Measurements from ENCODE around the gene RBMS1.

Gene RBMS1

DNA sequence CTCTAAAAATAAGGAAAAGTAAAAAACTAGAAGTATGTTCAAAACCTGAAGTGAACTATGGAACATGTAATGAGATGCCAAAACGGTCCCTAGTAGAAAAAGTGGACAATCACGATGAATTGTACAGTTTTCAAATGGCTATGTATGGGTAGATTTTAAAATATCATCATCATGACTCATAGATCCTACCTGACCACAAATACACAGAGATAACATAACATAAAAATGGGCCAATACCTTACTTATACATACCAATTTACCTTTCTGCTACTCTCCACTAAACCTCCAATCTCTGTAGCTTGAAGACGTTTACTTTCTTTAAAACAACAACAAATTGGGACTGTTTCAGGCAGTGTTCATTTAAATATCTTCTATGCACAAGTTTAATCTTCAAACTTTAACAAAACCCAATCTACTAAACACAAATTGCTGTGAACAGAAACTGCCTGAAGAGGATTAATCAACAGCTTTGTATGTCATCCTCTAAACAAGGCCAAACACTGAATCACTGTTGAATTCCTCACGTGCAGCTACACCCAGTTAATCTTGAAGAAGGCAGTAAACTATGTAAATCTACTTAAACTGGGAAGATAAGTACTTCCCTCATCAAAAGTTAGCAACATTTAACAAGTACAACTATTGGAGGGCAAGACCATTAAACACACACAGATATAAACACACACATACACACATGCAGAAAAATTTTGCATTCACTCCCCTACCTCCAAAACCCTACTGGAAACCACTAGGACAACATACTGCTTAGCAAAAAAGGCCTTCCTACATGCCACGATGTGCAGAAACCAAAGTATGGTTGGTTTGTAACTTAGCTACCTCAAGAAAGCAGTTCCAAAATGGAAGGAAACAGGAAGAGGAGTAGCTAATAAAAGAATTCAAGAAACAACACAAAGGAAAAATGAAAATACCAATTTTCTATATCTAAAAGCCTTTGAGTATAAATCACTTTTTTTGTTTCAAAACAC is 90.3 kb downstream of the RBMS1 start:
- DNase-seq: peak; percentile 49
- in situ Hi-C loops (cut with HindIII; ENCODE audit: low pct_ligation_motif_present, low pct_unique_long_range_greater_than_20kb, low sequenced_read_pairs): no loop called here

DNA sequence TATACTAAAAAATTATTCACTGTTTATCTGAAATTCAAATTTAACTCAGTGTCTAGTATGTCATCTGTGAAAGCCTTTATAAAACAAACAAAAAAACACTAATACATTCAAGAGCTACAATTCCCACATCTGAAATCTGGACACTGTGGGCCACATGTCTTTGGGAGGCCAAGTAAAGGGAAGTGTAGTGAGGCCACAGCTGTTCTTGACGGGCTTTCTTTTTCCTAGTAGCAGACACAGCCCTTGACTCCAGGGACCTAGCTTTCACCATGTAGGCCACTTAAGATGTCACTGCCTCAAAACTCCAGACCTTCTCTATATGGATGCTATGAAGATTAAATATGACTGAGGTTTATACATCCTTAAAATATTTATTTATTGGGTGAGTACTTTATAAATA is 91.1 kb downstream of the RBMS1 start:
- DNase-seq: no peak
- in situ Hi-C loops (cut with HindIII; ENCODE audit: low pct_ligation_motif_present, low pct_unique_long_range_greater_than_20kb, low sequenced_read_pairs): no loop called here

DNA sequence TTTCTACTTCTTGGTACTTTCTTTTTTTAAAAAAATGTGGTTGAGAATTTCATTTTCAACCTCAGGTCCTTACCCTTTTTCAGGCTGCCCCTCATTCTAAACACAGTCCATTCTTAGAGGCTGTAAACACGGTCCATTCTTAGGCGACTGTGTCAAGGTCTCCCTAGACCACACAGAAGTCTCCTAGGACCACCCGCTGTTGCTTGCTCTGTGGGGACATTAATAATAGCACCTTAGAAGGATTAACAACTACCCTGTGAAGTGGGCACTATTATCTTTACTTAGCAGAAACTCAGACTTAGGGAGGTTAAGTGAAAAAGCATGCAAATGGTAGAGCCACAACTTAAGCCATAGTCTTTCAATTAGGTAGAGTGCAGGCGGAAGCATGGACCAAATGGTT is 91.7 kb downstream of the RBMS1 start:
- DNase-seq: no peak
- in situ Hi-C loops (cut with HindIII; ENCODE audit: low pct_ligation_motif_present, low pct_unique_long_range_greater_than_20kb, low sequenced_read_pairs): no loop called here

DNA sequence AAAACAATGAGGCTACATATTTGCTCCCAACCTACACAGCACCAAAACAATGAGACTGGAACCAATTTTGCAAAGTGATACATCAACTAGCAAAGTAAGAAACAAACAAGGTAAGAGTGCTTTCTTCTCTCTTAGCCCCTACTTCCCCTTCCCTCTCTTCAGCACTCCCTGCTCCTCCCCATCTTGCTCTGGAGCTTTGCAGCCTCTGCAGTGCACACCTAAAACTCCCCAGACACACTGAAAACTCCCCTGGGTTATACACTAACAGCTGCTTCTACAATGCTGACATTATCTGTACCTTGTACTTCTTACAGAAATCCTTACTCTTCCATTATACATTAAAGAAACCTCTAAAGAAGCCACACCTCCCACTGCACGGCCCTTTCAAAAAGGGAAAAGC is 93.7 kb downstream of the RBMS1 start:
- DNase-seq: no peak
- in situ Hi-C loops (cut with HindIII; ENCODE audit: low pct_ligation_motif_present, low pct_unique_long_range_greater_than_20kb, low sequenced_read_pairs): no loop called here

DNA sequence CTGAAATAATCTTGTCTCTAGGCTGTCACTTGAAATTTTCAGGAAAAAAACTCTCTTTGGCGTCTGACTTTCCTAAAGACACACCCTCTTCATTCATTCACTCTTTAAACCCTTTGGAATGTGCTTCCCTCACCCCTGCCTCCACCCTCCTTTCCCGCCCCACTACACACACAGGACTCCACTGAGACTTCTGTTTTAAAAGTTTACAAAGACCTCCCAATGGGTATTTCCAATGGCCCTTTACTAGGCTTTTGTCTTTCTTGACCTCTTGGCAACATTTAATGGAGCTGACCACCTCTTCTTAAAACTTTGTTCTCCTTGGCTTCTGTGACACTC is 96.1 kb downstream of the RBMS1 start:
- in situ Hi-C loops (cut with HindIII; ENCODE audit: low pct_ligation_motif_present, low pct_unique_long_range_greater_than_20kb, low sequenced_read_pairs): no loop called here

DNA sequence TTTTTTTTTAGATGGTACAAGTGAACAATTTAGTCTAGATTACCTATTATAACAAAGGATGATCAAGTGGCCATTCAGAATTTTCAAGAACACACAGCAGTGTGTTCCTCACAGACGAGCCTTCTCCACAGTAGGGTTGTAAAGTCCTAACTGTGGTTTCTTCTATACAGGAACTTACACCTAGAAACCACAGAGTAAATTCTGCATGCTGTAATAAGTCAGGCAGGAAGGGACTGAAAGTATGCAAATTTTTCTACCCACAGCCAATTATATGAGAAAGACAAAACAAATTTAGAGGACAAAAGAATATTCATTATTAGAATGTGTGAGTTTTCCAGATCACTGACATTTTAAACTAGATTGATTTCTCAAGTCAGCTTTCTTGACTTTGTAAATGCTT is 99.5 kb downstream of the RBMS1 start:
- in situ Hi-C loops (cut with HindIII; ENCODE audit: low pct_ligation_motif_present, low pct_unique_long_range_greater_than_20kb, low sequenced_read_pairs): no loop called here
- no peak for DNase-seq

More for the DNA sequence above, 96.1 kb downstream of the RBMS1 start:
- DNase-seq: peak; percentile 64

DNA sequence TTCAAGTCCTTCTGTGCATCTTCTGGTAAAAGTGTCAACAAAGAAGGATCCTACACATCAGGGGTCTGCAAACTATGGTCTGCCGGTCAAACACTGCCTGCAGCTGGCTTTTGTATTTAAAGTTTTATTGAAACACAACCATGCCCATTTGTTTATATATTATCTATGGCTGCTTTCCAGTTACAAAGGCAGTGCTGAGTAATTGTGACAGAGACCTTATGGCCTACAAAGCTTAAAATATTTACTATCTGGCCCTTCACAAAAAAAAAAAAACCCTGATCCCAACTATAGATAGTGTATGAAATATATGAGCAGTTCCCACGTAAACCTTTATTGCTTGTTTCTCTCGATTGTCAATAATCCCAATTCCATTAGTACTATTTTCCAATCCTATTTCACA is 101.4 kb downstream of the RBMS1 start:
- in situ Hi-C loops (cut with HindIII; ENCODE audit: low pct_ligation_motif_present, low pct_unique_long_range_greater_than_20kb, low sequenced_read_pairs): no loop called here
- DNase-seq: no peak

DNA sequence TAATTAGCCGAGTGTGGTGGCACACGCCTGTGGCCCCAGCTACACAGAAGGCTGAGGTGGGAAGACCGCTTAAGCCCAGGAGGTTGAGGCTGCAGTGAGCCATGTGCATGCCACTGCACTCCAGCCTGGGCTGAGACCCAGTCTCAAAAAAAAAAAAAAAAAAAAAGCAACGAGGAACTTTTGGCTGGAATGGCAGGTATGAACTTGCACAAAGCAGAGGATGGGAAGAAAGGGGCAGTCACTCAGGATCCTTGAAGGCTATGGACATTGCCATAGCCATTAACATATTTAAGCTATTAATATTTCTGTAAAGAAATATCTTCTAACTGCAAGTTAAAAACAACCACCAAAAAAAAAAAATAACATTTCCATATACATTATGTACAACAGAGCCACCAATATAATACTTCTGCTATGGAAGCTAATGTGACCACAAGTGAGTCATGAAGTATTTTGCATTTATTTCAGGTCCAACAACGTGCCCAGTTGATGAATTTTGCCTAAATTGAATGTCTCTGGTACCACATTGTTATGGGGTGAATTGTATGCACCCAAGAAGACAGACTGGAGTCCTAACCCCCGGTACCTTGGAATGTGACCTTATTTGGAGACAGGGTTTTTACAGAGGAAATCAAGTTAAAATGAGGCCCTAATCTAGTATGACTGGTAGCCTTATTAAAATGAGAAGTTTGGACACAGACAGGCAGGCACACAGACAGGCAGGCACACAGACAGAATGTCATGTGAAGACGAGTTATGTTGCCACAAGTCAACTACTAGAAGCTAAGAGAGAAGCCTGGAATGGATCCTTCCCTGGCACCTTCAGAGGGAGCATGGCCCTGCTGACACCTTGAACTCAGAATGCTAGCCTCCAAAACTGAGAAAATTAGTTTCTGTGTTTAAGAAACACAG is 102.8 kb downstream of the RBMS1 start:
- DNase-seq: no peak
- in situ Hi-C loops (cut with HindIII; ENCODE audit: low pct_ligation_motif_present, low pct_unique_long_range_greater_than_20kb, low sequenced_read_pairs): no loop called here

DNA sequence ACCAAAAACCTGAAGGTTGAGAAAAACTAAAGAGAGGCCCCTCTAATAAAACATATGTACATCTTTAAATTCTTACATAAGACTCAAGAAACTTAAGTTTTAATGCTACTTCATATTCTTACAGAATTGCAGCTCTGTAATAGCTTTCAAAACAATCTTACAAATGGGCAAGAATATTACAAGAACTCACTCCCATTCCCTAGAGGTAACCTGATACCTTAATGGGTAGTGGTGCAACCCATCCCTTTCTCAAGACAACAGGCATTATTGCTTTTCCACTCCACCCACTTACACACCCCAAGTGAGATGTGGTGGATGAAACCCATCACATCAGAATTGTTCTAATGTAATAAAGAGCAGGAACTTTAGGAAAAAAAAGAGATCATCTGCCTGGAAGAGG is 103.7 kb downstream of the RBMS1 start:
- DNase-seq: no peak
- in situ Hi-C loops (cut with HindIII; ENCODE audit: low pct_ligation_motif_present, low pct_unique_long_range_greater_than_20kb, low sequenced_read_pairs): no loop called here

DNA sequence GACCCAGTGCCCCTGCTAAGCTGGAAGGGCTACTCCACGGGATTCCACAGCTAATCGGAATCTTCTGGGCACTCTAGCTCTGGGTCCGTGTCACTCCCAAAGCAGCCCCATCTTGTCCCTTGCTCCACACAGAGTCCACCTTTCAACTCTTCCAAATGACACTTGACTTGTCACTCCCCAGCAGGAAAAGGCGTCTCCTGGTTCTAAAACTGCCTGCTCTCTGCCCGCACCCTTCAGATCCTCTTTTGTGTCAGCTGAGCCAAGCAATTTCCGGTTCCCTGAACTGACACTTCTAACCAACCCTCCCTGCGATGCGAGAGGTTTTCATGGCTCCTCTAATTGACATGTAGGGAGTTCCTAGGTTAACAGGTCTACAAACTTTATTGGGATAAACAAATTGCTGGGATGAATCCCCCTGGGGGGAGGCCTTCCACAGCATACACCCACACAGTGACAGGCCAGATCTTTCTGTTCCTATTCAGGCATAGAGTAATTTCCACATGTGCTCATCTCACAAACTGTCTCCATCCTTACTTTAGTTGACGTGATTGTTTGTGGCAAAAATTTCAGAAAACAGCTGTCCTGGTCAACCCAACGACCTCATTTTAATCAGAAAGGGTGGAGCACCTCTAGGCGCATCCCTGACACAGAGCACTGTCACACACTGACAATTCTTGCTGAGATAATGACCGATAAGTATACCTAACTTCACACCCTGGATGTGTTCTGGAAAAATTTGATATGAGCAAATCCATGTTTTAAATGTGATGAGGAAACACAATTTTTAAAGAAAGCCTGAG is 104.9 kb downstream of the RBMS1 start:
- no peak for DNase-seq
- in situ Hi-C loops (cut with HindIII; ENCODE audit: low pct_ligation_motif_present, low pct_unique_long_range_greater_than_20kb, low sequenced_read_pairs): no loop called here

DNA sequence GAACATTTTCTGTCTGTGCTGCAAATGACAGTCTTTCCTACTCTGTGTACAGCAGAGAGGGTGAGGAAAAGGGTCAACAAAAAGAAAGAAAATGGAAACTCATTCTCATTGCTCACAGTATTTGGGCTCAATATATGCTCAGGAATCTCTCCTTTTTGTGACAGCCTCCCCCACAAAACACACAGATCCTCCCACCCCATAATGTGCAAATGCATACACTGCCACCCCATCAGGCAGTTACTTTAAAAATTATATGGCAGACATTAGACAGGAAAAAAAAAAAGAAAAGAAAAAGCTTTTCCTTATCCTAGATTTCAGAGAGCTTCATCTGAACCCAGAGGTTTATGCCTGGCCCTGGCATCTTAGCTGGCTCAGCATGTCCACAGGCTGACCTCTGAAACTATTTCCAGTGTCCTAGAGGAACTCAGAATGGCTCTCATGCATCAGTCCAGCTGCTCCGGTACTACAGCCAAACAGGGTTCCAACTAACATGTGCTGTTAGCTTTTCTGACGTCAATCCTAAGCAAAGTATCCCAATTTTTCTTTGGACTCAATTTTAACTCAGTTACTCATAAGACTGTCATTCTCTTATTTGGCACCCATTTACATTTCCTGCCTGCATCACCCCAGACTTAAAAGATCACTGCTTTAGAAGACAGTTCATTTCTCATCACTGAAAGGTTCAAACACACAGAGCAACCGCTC is 105.9 kb downstream of the RBMS1 start:
- DNase-seq: no peak

DNA sequence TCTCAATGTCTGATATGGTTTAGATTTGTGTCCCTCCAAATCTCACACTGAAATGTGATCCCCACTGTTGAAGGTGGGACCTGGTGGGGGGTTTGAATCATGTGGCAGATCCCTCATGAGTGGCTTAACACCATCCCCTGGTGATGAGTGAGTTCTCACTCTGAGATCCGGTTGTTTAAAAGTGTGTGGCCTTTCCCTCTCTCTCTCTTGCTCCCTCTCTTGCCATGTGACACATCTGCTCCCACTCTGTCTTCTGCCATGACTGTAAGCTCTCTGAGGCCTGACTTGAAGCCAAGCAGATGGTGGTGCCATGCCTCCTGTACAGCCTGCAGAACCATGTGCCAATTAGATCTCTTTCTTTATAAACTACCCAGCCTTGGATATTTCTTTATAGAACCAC is 108.8 kb downstream of the RBMS1 start:
- no peak for DNase-seq
- in situ Hi-C loops (cut with HindIII; ENCODE audit: low pct_ligation_motif_present, low pct_unique_long_range_greater_than_20kb, low sequenced_read_pairs): no loop called here

More for the DNA sequence above, 105.9 kb downstream of the RBMS1 start:
- in situ Hi-C loops (cut with HindIII; ENCODE audit: low pct_ligation_motif_present, low pct_unique_long_range_greater_than_20kb, low sequenced_read_pairs): no loop called here

DNA sequence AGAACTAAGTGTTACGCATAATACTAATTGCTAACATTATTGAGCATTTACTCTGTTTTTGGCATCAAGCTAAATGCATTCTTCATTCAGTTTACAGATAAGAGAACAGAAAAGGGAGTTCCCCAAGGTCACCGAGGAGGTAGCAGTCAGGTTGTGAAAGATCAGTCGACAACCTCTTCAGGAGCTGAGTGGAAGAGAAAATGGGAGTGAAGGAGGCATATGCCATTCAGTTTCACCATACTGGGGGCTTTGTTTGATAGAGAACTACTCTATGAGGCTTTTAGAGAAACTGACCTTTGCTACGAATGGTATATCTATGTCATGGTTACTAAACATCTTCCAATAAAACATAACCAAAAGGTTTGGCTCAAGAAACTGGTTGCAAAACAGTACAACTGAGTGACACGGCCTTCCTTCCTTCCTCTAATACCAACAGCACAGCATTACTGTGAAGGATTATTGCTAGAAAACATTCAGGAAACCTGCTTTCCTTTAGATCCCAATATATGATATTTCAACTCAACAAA is 112.1 kb downstream of the RBMS1 start:
- in situ Hi-C loops (cut with HindIII; ENCODE audit: low pct_ligation_motif_present, low pct_unique_long_range_greater_than_20kb, low sequenced_read_pairs): no loop called here
- DNase-seq: no peak

DNA sequence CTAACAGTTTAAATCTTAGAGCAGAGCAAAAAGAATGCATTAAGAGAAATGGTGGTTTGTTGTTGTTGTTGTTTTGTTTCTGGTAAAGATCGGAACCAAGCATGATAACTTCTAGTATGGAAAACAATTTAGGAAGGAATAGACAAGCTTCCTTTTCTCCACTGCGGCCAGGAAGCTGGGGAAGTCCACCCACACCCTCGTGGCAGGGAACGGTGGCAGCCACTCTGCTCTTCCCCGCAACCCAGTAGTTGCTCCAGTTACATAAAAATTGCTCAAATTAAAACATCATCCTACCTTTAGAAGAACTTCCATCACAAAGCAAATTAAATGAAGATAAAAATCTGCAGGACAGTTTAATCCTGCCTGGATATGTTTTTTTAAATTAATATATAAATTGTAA is 113.0 kb downstream of the RBMS1 start:
- in situ Hi-C loops (cut with HindIII; ENCODE audit: low pct_ligation_motif_present, low pct_unique_long_range_greater_than_20kb, low sequenced_read_pairs): no loop called here
- DNase-seq: no peak

DNA sequence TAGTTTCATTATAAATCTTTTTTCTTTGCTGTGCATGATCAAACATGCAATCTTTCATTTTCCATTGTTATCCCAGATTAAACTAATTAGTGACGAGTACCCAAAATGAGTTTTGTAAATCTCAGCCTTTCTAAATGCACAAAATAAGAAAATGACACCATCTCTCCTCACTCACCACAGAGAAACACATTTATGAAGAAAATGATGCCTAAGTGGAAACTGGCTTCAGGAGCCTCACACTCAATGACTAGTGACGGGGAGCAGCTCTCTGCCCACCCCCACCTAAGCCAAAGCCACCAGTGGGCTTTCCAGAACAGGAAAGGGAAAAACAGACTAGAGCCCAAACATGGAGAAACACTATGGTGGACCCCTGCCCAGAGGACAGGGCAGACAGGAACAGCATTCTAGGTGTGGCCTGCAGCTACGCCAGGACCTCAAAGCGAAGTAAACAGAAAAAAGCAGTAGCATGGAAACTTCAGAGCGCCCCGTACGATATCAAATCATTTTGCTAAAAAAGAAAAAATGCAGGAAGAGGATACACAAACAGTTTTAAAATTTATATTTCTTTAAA is 113.5 kb downstream of the RBMS1 start:
- DNase-seq: no peak
- in situ Hi-C loops (cut with HindIII; ENCODE audit: low pct_ligation_motif_present, low pct_unique_long_range_greater_than_20kb, low sequenced_read_pairs): no loop called here

DNA sequence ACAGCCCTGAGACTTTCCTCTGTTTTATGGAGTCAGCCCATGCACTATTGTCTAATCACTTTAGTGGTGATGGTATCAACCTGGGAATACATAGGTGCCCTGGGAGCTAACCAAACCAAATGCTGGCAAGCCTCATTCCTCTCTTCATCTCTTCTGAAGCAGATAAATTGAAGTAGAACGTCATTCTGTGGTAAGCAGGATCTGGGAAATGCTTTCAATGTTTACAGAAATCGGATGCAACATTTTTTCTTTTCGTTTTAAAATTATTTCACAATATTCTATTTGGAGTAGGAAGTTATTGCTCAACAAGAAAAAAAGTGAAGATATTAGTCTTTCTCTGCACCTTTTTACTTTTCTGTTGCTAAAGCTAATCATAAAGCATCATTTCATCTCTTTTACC is 114.2 kb downstream of the RBMS1 start:
- no peak for DNase-seq
- in situ Hi-C loops (cut with HindIII; ENCODE audit: low pct_ligation_motif_present, low pct_unique_long_range_greater_than_20kb, low sequenced_read_pairs): no loop called here

DNA sequence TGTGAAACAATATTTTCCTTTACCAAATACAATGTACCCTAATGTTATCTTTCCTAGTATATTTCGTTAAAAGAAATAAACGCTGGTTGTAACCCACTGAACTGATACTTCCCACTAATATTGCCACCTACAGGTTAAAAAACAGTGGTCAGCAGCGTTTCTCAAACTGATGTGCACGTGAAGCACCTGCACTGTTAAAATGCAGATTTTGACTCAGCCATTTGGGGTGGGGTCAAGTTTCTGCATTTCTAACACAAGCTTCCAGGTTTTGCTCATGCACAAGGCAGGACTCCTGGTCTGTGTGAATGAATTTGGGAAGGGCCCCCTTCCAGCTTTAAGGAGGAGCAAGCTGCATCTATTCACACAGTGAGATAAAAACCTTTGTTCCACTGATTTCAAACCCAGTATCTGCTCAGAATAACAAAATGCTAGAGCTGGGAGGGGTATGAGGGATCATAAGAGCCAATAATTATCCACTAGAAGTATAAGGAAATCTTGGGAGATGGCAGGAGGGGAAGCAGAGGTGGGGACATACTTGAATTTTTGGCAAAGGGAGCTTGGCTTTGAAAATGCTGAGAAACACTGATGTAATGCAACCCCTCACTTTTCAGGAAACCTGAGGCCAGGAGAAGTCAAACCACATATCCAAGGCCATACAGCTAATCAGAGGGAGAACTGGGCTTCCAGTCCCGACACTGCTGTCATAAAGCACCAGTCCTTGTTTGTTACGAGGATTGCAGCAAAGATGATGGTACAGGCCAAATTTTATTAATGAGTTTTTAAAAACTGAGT is 116.2 kb downstream of the RBMS1 start:
- in situ Hi-C loops (cut with HindIII; ENCODE audit: low pct_ligation_motif_present, low pct_unique_long_range_greater_than_20kb, low sequenced_read_pairs): no loop called here
- no peak for DNase-seq
